ENCODE measurements around the gene WBP2NL.

DNA sequence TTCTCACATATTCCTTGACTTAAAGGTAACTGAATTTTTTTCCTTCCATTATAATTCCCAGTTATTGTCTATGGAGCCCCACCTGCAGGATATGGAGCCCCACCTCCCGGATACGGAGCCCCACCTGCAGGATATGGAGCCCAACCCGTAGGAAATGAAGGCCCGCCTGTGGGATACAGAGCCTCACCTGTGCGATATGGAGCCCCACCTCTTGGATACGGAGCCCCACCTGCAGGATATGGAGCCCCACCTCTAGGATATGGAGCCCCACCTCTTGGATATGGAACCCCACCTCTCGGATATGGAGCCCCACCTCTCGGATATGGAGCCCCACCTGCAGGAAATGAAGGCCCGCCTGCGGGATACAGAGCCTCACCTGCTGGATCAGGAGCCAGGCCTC lies 28.1 kb downstream of the WBP2NL start:
- TF ChIP-seq, protein P1, sequence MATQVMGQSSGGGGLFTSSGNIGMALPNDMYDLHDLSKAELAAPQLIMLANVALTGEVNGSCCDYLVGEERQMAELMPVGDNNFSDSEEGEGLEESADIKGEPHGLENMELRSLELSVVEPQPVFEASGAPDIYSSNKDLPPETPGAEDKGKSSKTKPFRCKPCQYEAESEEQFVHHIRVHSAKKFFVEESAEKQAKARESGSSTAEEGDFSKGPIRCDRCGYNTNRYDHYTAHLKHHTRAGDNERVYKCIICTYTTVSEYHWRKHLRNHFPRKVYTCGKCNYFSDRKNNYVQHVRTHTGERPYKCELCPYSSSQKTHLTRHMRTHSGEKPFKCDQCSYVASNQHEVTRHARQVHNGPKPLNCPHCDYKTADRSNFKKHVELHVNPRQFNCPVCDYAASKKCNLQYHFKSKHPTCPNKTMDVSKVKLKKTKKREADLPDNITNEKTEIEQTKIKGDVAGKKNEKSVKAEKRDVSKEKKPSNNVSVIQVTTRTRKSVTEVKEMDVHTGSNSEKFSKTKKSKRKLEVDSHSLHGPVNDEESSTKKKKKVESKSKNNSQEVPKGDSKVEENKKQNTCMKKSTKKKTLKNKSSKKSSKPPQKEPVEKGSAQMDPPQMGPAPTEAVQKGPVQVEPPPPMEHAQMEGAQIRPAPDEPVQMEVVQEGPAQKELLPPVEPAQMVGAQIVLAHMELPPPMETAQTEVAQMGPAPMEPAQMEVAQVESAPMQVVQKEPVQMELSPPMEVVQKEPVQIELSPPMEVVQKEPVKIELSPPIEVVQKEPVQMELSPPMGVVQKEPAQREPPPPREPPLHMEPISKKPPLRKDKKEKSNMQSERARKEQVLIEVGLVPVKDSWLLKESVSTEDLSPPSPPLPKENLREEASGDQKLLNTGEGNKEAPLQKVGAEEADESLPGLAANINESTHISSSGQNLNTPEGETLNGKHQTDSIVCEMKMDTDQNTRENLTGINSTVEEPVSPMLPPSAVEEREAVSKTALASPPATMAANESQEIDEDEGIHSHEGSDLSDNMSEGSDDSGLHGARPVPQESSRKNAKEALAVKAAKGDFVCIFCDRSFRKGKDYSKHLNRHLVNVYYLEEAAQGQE (IDR thresholded peaks at IDR 0.05; ENCODE audit: insufficient replicate concordance, low read depth) = no peak
- TF ChIP-seq, protein P2, sequence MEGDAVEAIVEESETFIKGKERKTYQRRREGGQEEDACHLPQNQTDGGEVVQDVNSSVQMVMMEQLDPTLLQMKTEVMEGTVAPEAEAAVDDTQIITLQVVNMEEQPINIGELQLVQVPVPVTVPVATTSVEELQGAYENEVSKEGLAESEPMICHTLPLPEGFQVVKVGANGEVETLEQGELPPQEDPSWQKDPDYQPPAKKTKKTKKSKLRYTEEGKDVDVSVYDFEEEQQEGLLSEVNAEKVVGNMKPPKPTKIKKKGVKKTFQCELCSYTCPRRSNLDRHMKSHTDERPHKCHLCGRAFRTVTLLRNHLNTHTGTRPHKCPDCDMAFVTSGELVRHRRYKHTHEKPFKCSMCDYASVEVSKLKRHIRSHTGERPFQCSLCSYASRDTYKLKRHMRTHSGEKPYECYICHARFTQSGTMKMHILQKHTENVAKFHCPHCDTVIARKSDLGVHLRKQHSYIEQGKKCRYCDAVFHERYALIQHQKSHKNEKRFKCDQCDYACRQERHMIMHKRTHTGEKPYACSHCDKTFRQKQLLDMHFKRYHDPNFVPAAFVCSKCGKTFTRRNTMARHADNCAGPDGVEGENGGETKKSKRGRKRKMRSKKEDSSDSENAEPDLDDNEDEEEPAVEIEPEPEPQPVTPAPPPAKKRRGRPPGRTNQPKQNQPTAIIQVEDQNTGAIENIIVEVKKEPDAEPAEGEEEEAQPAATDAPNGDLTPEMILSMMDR (IDR thresholded peaks at IDR 0.05; ENCODE audit: insufficient read depth, low read length) = no peak
